Activated CD8-positive, alpha-beta memory T cell treated with anti-CD3 and anti-CD28 coated beads for 24 hours (primary cell): ENCODE results near the gene IL18R1.

ENCODE experiments used
- DNase-seq: peaks from one replicate; pipeline ENCODE4 v3.0.0-alpha.2; 2020

Gene IL18R1

DNA sequence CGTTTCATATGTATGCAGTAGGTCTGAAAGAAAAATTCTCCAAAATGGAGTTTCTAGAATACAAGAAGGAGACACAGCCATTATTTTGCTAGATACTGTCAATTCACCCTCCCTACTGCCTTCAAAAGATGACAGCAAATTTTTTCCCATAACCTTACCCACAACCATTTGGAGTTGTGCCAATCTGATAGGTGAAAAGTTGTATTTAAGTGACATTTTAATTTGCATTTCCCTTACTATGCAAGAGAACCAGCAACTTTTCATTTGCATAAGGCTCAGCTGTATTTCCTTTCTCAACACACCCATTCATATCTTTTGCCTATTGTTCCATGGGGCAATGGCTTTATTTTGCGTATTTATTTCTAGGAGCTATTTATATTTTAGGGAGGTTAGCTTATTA, 36.0 kb downstream of the IL18R1 start:
- DNase-seq, result no peak

DNA sequence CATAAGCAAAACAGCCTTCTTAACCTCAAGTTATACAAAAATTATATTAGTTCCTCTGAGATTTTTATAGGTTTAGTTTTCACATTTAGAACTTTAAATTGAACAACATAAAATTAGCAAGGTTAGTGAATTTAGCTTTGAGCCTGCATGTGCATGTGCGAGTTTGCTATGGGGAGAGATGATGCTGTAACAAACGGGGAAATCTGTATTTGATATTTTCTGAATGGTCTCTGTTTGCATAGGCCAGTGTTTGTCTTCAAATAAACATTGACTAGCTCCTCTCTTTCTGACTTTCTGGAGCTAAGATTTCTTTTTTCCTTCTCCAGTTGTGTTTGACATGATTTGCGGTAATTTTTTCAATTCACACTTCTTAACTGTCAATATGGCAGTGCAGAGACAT, 36.5 kb downstream of the IL18R1 start:
- no peak for DNase-seq

GRCh38 chr2:102392942-102393341, 37.3 kb downstream of the IL18R1 start:
- DNase-seq, result no peak

DNA sequence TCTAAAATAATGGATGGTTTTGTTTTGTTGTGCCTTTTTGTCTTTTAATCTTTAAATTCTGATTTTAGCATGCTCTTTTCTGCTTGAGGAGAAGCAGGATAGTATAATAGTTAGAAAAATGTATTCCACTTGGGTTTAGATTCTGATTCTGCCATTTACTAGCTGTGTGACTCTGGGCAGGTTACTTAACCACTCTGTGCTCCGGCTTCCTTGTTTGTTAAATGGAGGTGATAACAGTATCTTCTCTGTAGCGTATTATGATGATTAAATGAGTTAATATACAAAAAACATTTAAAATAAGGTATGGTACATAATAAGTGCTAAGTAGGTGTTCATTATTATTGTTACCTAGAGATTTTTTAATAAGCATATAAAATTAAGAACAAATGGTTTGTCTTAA, 40.4 kb downstream of the IL18R1 start:
- no peak for DNase-seq

DNA sequence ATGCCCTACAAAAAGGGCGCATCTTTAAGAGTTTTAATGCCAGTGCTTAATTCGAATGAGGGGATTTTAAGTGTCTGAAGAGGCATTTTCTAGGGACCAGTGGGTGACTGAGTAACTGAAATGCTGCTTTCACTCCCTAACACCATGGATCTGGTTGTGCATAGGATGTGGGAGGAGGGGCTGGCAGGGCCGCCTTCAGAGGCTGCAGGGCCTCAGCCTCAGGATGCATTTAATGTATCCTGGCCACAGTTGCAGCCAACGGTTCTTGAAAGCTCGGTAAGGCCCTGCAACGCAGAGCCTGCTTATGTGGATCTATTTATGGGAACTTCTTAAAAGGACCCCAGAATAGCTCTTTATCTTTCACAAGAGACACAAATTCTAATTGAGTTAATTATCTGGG, 41.6 kb downstream of the IL18R1 start:
- DNase-seq, result no peak

GRCh38 chr2:102399499-102400141, 44.0 kb downstream of the IL18R1 start:
- DNase-seq, result no peak

DNA sequence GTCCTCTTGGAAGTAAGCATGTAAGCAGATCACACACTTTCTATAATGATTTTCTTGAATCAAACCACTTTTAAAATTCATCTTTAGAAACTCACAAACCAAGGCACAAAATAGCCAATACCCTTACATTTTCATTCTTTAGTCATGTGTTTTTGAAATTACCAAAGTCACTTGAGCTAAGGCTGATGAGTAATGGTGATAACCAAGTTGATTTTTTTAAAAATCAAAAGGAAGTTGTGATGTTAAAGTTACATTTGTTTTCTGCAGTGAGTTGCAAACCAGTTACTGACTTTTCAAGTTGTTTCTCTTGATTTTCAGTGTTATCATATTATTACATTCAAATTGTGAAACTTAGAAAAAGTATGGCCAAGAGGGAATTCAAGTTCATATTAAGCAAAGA, 45.9 kb downstream of the IL18R1 start:
- no peak for DNase-seq

DNA sequence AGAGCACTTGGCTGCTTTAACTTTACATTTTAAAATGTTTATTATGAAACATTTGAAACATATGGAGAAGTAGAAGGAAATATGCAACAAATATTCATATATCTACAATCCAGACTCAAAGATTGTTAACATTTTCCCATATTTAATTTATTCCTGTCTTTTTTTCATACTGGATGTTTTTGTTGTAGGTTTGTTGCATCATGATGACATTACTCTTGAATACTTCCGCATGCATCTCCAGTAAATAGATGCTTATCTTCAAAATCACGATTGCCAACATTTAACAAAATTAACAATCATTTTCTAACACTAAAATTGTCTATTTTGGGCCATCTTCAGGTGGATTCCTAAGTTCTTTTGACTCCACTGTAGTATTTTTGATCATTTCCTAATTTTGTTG, 46.3 kb downstream of the IL18R1 start:
- no peak for DNase-seq

- DNase-seq, result no peak
Measured at GRCh38 chr2:102410952-102411351, 55.4 kb downstream of the IL18R1 start.

GRCh38 chr2:102412199-102412598, 56.6 kb downstream of the IL18R1 start:
- DNase-seq, result no peak

DNA sequence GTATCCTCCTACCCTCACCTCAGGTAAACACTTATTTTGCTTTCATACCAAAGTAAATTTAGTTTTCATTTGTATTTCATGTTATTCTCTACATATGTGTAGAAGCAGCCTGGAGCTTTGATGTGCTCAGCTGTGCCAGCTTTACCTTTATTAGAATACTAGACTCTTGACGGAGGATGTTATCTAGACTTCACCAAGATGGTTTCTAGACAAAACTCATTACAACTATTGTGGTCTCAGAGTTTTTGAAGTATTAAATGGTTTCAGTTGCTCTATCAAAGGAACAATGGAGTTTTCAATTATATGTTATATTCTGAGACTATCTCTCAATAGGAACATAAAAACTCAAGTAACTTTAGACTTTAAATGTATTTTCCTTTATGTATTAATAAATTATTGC, 62.4 kb downstream of the IL18R1 start:
- no peak for DNase-seq

DNA sequence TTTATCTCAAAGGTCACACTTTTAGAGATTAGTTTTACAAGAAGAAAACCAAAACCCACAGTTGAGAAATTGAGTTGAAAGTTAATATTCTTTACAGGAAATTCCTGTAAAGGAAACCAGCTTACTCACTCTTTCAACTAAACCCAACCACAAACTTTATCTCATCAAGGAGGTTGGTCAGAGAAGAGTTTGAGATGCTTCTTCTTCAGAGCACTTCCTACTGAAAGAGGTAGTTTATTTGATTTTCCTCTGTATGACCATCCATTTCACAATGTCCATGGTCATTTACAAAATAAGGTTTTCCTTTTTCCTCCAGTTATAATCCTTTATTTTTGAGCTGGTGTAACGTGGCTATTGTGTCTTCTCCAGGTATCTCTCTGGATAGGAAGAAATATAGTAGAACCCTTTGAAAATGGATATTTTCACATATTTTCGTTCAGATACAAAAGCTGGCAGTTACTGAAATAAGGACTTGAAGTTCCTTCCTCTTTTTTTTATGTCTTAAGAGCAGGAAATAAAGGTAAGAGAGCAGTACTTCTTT, 62.9 kb downstream of the IL18R1 start:
- DNase-seq, result no peak

DNA sequence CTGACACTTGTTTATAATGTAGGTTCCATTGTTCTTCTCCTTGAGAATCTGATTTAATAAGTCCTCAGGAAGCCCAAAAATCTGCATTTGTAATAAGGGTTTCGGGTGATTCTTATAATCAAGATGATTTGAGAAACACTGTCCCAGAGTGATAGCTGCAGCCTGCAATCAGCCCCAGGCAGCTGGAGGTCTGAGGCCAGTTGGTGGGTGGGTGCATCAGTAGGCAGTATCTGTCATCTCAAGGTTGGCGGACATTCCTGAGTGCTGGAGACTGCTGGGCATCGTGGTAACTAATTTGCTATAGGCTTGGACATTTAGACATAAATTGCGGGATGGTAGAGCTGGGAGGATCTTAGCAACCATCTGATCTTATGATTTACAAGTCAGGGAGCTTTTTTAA, 64.7 kb downstream of the IL18R1 start:
- no peak for DNase-seq

GRCh38 chr2:102421890-102422759, 66.5 kb downstream of the IL18R1 start:
- no peak for DNase-seq

- DNase-seq, result no peak
Measured at GRCh38 chr2:102422910-102423309, 67.3 kb downstream of the IL18R1 start, which contains the start of gene IL18RAP. TSS of gene IL18RAP (plus strand) at chr2:102423160. CDS start at chr2:102423278, 118 bp downstream.

- DNase-seq, result no peak
Measured at GRCh38 chr2:102423368-102423767, 67.8 kb downstream of the IL18R1 start.

DNA sequence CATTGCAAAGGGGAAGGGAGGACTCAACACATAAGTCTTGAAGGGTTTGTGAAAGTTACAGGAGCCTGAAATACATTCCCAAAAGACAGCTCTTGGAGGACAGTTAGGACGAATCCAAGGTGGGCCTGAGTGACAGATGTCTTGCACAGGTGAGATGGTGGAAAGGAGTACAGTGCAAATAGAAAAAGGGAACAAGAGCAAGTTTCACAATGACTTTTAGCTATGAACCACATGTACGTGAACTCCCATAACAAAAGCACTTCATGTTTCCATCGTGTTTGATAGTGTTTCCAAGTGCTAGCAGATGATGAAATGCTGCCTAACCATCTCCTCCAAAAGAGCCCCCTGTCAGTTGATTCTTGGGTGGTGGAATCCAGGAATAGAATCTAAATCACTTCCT, 69.2 kb downstream of the IL18R1 start:
- DNase-seq, result no peak

DNA sequence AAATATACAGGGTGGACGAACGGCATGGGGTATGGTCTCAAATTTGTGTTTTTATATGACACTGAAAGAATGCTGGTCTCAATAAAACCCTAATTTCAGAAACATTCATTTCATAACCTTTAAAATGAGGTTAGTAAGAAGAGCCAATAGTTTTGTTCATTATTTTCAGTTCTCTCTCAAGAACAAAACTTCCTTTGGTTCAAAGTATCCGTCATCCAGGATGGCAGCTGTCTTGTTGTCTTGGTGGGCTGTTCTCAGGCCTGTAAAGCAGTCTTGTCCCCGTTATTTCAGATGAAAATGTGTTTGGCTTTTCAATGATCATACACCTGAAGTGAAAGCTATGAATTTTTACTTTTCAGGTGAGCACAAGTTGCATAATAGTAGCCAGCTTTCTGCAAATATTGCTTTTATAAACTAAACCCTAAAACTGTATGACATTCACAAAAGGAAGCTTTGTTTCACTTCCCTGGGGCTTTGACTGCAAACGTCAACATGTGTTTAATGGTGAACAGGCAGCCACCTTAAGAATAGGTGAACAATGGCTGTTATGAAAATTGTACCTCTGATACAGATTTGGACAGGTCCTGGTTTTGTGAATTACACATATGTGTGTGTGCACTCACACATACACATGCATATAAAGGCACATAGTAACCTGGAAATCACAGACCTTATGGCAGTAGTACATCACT, 70.0 kb downstream of the IL18R1 start:
- DNase-seq, result no peak

DNA sequence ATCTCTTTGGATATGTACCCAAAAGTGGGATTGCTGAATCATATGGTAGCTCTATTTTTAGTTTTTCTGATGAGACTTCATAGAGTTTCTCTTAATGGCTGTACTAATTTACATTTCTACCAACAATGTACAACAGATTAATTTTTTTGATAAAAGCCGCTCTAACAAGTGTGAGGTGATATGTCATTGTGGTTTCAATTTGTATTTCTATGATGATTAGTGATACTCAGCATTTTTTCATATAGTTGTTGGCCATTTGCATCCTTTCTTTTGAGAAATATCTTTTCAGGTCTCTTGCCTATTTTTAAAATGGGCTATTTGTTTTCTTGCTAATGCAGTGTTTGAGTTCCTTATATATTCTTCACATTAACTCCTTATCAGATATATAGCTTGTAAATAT, 71.7 kb downstream of the IL18R1 start:
- no peak for DNase-seq

DNA sequence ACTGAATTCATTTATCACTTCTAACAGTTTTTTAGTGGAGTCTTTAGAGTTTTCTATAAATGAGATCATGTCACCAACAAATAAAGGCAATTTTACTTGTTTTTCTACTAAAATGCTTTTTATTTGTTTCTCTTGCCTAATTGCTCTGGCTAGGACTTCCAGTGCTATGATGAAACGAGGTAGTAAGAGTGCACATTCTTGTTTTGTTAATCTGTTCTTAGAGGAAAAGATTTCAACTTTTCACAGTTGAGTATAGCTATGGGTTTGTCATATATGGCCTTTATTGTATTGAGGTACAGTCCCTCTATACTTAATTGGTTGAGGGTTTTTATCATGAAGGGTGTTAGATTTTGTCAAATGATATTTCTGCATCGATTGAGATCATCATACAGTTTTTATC, 73.0 kb downstream of the IL18R1 start:
- no peak for DNase-seq

DNA sequence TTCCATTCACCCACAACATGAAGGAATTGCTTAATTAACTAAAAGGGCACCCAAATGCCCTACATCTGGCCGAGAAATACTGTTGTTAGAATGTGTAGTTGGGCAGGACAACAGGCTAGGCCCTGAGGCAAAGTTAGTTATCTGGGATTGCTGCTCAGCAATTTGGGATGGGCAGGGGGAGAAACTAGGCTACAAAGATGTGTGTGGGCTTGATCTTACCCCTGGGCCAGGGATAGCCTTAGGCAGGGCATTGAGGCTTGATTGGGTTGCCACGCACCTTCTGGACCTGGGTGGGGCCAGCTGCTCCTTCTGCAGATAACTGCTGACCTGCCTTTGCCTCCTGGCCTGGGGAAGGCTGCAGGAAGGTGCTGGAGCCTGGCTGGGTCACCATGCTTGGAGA, 76.8 kb downstream of the IL18R1 start:
- DNase-seq, result no peak

DNA sequence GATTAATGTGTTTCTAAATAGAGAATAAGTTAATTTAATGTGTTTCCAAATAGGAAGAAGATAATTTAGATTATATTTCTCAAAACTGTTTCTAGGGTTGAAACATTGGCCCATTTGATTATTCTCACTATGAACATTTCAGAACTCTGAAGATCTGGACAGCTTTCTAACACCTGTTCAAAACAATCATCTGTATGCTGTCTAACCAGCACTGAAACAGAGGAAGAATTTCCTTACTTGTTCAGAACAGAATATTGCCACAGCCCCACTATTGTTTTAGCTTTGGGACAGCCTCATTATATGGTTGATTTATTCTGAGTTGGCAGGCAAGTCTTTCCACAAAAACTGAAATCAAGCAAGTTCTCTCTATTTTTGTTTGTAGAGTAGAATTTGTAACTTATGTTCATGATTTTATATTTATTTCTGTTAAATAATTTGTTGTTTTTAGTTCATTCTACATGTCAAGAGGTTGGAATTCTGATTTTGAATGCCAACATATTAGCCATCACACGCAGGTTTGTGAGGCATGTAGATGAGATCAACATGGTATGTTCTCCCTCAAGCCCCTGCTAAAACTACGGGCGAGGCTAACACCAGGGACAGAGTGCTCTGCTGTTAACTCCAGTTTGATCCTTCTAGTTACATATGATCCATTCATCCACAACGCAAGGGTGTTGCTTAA, 78.5 kb downstream of the IL18R1 start:
- DNase-seq, result no peak
